ENCODE measurements around the gene AP1S2.

Gene AP1S2

DNA sequence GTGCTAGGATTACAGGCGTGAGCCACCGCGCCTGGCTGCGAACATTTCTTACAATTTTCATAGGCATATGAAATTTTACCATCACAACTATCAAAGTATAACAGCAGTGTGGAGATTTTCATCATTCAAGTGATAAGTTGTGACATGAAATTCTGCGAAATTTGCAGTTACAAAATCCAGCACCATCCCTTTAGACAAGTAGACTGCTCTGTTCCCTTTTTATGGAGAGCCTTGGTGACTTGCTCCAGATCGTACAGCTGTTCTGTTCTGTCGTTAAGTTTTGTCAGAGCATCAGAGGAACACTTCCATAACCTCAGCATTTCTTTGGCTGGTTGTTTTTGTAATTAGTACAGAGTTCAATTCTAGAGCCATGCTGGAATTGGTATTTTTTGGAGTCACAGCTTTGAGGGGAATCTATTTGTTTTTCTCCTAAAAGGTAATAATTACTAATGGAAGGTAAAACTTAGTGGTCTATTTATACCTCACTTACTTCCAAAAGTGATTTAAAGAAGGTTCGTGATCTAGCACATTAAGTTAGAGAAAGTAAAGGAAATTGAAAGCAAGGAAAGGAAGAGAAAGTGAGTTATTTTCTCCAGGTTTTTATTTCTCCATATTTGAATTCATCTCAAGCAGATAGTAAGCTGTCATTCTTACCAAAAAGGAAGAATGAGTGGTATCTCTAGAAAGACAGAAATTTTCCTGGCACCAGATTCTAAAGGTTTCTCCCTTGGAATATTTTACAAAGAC, 42.2 kb downstream of the AP1S2 start:
- no peak for DNase-seq (ENCODE audit: low read depth, low spot score)
- H3K36me3 ChIP-seq (ENCODE audit: insufficient read depth, low read length): peaks cover 12% of the 10 kb centered on the region
- no peak overlapping the region for H3K9ac ChIP-seq (ENCODE audit: insufficient read length)
- H3K9me3 ChIP-seq (ENCODE audit: low read depth, low read length): no peaks in the 10 kb centered on the region
- H3K4me3 ChIP-seq: no peak overlapping the region
- no peak overlapping the region for H3K27ac ChIP-seq
- no peak for TF ChIP-seq EZH2 (IDR thresholded peaks at IDR 0.05)
- TF ChIP-seq FOXP2 (optimal IDR thresholded peaks at IDR 0.05; ENCODE audit: control extremely low read depth, extremely low read length, insufficient read depth): no peak
- no peak for TF ChIP-seq POLR2AphosphoS5 (IDR thresholded peaks at IDR 0.05; ENCODE audit: borderline replicate concordance, low read depth, low read length)

- no peaks in the 10 kb centered on the region for H3K9me3 ChIP-seq (ENCODE audit: low read depth, low read length)
- H3K36me3 ChIP-seq (ENCODE audit: insufficient read depth, low read length): peaks cover 12% of the 10 kb centered on the region
- no peak overlapping the region for H3K9ac ChIP-seq (ENCODE audit: insufficient read length)
- no peak overlapping the region for H3K27ac ChIP-seq
- DNase-seq (ENCODE audit: low read depth, low spot score): no peak
- no peak overlapping the region for H3K4me3 ChIP-seq
- TF ChIP-seq FOXP2 (optimal IDR thresholded peaks at IDR 0.05; ENCODE audit: control extremely low read depth, extremely low read length, insufficient read depth) (no peak), EZH2 (IDR thresholded peaks at IDR 0.05) (no peak), POLR2AphosphoS5 (IDR thresholded peaks at IDR 0.05; ENCODE audit: borderline replicate concordance, low read depth, low read length) (no peak)
Observed at GRCh38 chrX:15808254-15808653, 46.4 kb downstream of the AP1S2 start.

DNA sequence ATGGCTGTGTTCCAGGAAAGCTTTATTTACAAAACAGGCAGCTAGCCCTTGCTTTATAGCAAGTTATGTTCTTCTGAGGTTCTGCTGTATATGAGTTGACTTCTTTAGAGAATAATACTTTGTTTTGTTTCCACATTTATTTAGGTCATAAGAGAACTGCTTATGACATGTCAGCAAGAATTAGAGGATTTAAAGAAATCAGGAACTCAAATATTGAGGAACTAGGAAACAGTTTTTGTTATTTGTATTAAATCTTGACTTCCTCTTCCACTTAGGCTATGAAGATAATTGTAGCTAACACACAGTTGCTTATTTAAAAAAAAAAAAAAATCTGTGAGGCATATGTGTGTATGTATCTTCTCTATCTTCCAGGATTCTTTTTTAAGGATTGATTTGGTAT, 50.0 kb downstream of the AP1S2 start:
- H3K9ac ChIP-seq (ENCODE audit: insufficient read length): no peak overlapping the region
- no peak overlapping the region for H3K4me3 ChIP-seq
- H3K36me3 ChIP-seq (ENCODE audit: insufficient read depth, low read length): peaks cover 3% of the 10 kb centered on the region; the same call in 1 of the 2 replicates
- TF ChIP-seq FOXP2 (optimal IDR thresholded peaks at IDR 0.05; ENCODE audit: control extremely low read depth, extremely low read length, insufficient read depth) (no peak), EZH2 (IDR thresholded peaks at IDR 0.05) (no peak), POLR2AphosphoS5 (IDR thresholded peaks at IDR 0.05; ENCODE audit: borderline replicate concordance, low read depth, low read length) (no peak)
- no peak overlapping the region for H3K27ac ChIP-seq
- no peak for DNase-seq (ENCODE audit: low read depth, low spot score)
- H3K9me3 ChIP-seq (ENCODE audit: low read depth, low read length): no peaks in the 10 kb centered on the region

- no peak for DNase-seq (ENCODE audit: low read depth, low spot score)
- Histone ChIP-seq H3K27ac (no peak overlapping the region), H3K4me3 (no peak overlapping the region), H3K9ac (ENCODE audit: insufficient read length) (no peak overlapping the region), H3K36me3 (ENCODE audit: insufficient read depth, low read length) (peaks cover 1% of the 10 kb centered on the region; the same call in 1 of the 2 replicates), H3K9me3 (ENCODE audit: low read depth, low read length) (no peaks in the 10 kb centered on the region)
- TF ChIP-seq EZH2 (IDR thresholded peaks at IDR 0.05): no peak
- no peak for TF ChIP-seq POLR2AphosphoS5 (IDR thresholded peaks at IDR 0.05; ENCODE audit: borderline replicate concordance, low read depth, low read length)
- no peak for TF ChIP-seq FOXP2 (optimal IDR thresholded peaks at IDR 0.05; ENCODE audit: control extremely low read depth, extremely low read length, insufficient read depth)
Observed at GRCh38 chrX:15797707-15798106, 56.9 kb downstream of the AP1S2 start.

DNA sequence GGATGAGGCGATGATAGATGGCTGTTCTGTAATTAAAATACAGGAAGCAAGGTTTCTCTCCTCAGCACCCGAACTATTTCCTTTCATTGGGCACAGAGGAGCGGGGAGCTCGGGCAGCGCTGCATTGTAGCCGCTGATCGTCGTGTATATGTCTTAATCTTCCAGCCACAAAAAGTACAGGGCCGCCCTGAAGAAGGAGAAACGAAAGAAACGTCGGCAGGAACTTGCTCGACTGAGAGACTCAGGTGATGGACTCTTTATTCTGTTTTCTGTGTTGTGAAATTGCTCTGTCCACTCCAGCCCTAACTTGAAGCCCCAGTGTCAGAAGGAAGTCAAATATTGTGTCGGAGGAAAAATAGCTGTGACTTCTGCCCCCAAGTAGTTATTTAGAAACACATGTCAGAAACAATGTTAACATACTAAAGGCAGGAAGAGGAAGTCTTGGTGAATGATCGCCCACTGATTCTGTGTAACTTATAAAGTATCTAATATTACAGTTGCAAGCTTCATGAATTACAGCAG, 63.8 kb downstream of the AP1S2 start:
- Histone ChIP-seq H3K4me3 (peak overlapping the region; percentile 91), H3K27ac (no peak overlapping the region), H3K9me3 (ENCODE audit: low read depth, low read length) (no peaks in the 10 kb centered on the region), H3K36me3 (ENCODE audit: insufficient read depth, low read length) (peaks cover 4% of the 10 kb centered on the region; the same call in 1 of the 2 replicates), H3K9ac (ENCODE audit: insufficient read length) (peak overlapping the region; percentile 81)
- no peak for DNase-seq (ENCODE audit: low read depth, low spot score)
- TF ChIP-seq POLR2AphosphoS5 (IDR thresholded peaks at IDR 0.05; ENCODE audit: borderline replicate concordance, low read depth, low read length) (no peak), EZH2 (IDR thresholded peaks at IDR 0.05) (no peak), FOXP2 (optimal IDR thresholded peaks at IDR 0.05; ENCODE audit: control extremely low read depth, extremely low read length, insufficient read depth) (no peak)

- peak; percentile 3 for DNase-seq (ENCODE audit: low read depth, low spot score)
- Histone ChIP-seq H3K36me3 (ENCODE audit: insufficient read depth, low read length) (peaks cover 4% of the 10 kb centered on the region; the same call in 1 of the 2 replicates), H3K4me3 (peak within 1 kb of the TSS; percentile 91), H3K9me3 (ENCODE audit: low read depth, low read length) (no peaks in the 10 kb centered on the region), H3K27ac (no peak within 1 kb of the TSS), H3K9ac (ENCODE audit: insufficient read length) (peak within 1 kb of the TSS; percentile 81)
- no peak for TF ChIP-seq FOXP2 (optimal IDR thresholded peaks at IDR 0.05; ENCODE audit: control extremely low read depth, extremely low read length, insufficient read depth)
- TF ChIP-seq POLR2AphosphoS5 (IDR thresholded peaks at IDR 0.05; ENCODE audit: borderline replicate concordance, low read depth, low read length): peak; percentile 93
Observed at GRCh38 chrX:15789979-15790768, 64.4 kb downstream of the AP1S2 start, which contains the start of gene ZRSR2. Gene ZRSR2 (plus strand): TSS chrX:15790484. CDS start chrX:15790496, 12 bp downstream.

GRCh38 chrX:15786915-15787314, 67.7 kb downstream of the AP1S2 start:
- no peak overlapping the region for H3K27ac ChIP-seq
- TF ChIP-seq POLR2AphosphoS5 (IDR thresholded peaks at IDR 0.05; ENCODE audit: borderline replicate concordance, low read depth, low read length) (no peak), FOXP2 (optimal IDR thresholded peaks at IDR 0.05; ENCODE audit: control extremely low read depth, extremely low read length, insufficient read depth) (no peak), EZH2 (IDR thresholded peaks at IDR 0.05) (no peak)
- H3K4me3 ChIP-seq: no peak overlapping the region
- peaks cover 4% of the 10 kb centered on the region; the same call in 1 of the 2 replicates for H3K36me3 ChIP-seq (ENCODE audit: insufficient read depth, low read length)
- no peak overlapping the region for H3K9ac ChIP-seq (ENCODE audit: insufficient read length)
- no peaks in the 10 kb centered on the region for H3K9me3 ChIP-seq (ENCODE audit: low read depth, low read length)
- DNase-seq (ENCODE audit: low read depth, low spot score): no peak

- Histone ChIP-seq H3K36me3 (ENCODE audit: insufficient read depth, low read length) (peaks cover 4% of the 10 kb centered on the region; the same call in 1 of the 2 replicates), H3K27ac (no peak overlapping the region)
- no peak for DNase-seq (ENCODE audit: low read depth, low spot score)
Observed at GRCh38 chrX:15785176-15785750, 69.3 kb downstream of the AP1S2 start.

More at GRCh38 chrX:15785176-15785750, 69.3 kb downstream of the AP1S2 start:
- no peaks in the 10 kb centered on the region for H3K9me3 ChIP-seq (ENCODE audit: low read depth, low read length)
- H3K4me3 ChIP-seq: no peak overlapping the region
- no peak overlapping the region for H3K9ac ChIP-seq (ENCODE audit: insufficient read length)
- TF ChIP-seq EZH2 (IDR thresholded peaks at IDR 0.05) (no peak), FOXP2 (optimal IDR thresholded peaks at IDR 0.05; ENCODE audit: control extremely low read depth, extremely low read length, insufficient read depth) (no peak), POLR2AphosphoS5 (IDR thresholded peaks at IDR 0.05; ENCODE audit: borderline replicate concordance, low read depth, low read length) (no peak)

Data from SK-N-MC (cell line).